ENCODE results near the gene MCM8.

Gene MCM8

GRCh38 chr20:5967469-5967868 lies 17.0 kb downstream of the MCM8 start:
- Histone ChIP-seq H3K36me3 (ENCODE audit: insufficient read depth, low read length) (peaks cover 12% of the 10 kb centered on the region), H3K9me3 (replicated peaks; ENCODE audit: low read length) (no peaks in the 10 kb centered on the region), H3K4me3 (ENCODE audit: low read length) (peak overlapping the region; percentile 45), H3K4me2 (ENCODE audit: low read length) (peak overlapping the region; percentile 43), H3K27me3 (ENCODE audit: control insufficient read depth, insufficient read depth, low read length) (no peaks in the 10 kb centered on the region), H3K4me1 (ENCODE audit: control insufficient read depth, insufficient read depth, low read length) (peaks cover 22% of the 10 kb centered on the region), H3K9ac (ENCODE audit: low read depth, low read length) (peak overlapping the region; percentile 36)

DNA sequence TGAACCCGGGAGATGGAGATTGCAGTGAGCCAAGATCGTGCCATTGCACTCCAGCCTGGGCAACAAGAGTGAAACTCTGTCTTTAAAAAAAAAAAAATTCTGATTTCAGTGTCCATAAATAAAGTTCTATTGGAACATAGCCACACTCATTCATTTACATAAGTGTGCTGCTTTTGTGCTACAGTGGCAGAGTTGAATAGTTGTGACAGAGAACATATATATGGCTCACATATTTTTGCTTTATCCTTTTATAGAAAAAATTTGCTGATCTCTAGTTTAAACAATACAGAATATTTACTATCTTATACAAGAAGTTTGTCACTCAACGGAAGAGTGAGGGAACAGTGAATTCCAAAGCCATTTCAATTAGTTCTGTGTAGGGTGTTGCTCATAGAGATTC lies 18.0 kb downstream of the MCM8 start:
- Histone ChIP-seq H3K9ac (ENCODE audit: low read depth, low read length) (no peak overlapping the region), H3K4me3 (ENCODE audit: low read length) (no peak overlapping the region), H3K4me1 (ENCODE audit: control insufficient read depth, insufficient read depth, low read length) (peaks cover 30% of the 10 kb centered on the region), H3K4me2 (ENCODE audit: low read length) (no peak overlapping the region), H3K36me3 (ENCODE audit: insufficient read depth, low read length) (peaks cover 8% of the 10 kb centered on the region), H3K27me3 (ENCODE audit: control insufficient read depth, insufficient read depth, low read length) (no peaks in the 10 kb centered on the region), H3K9me3 (replicated peaks; ENCODE audit: low read length) (no peaks in the 10 kb centered on the region)

DNA sequence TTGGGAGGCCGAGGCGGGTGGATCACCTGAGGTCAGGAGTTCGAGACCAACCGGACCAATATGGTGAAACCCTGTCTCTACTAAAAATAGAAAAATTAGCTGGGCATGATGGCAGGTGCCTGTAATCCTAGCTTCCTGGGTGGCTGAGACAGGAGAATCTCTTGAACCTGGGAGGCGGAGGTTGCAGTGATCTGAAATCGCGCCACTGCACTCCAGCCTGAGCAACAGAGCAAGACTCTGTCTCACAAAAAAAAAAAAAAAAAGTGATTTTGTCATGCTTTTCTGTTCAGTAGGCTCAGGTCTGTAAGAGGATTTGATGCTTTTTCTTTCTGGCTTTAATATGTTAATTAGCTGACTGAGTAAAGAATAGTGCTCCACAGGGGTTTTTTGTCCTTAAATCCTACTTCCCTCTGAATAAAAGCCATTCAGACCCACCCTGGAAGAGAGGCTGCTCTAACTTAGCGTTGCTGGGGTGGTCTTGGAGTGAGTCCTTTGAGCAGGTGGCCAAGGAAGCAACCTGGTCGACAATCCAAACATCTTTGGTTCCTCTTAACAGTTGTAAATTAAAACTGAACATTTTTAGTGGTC lies 19.0 kb downstream of the MCM8 start:
- no peak overlapping the region for H3K4me2 ChIP-seq (ENCODE audit: low read length)
- no peak overlapping the region for H3K9ac ChIP-seq (ENCODE audit: low read depth, low read length)
- H3K9me3 ChIP-seq (replicated peaks; ENCODE audit: low read length), result no peaks in the 10 kb centered on the region
- peaks cover 3% of the 10 kb centered on the region for H3K36me3 ChIP-seq (ENCODE audit: insufficient read depth, low read length)
- H3K4me3 ChIP-seq (ENCODE audit: low read length), result no peak overlapping the region
- H3K27me3 ChIP-seq (ENCODE audit: control insufficient read depth, insufficient read depth, low read length), result no peaks in the 10 kb centered on the region
- peaks cover 40% of the 10 kb centered on the region for H3K4me1 ChIP-seq (ENCODE audit: control insufficient read depth, insufficient read depth, low read length)

- H3K9ac ChIP-seq (ENCODE audit: low read depth, low read length), result no peak overlapping the region
- peaks cover 3% of the 10 kb centered on the region for H3K36me3 ChIP-seq (ENCODE audit: insufficient read depth, low read length)
- H3K4me1 ChIP-seq (ENCODE audit: control insufficient read depth, insufficient read depth, low read length), result peaks cover 44% of the 10 kb centered on the region
- H3K9me3 ChIP-seq (replicated peaks; ENCODE audit: low read length), result no peaks in the 10 kb centered on the region
- H3K4me2 ChIP-seq (ENCODE audit: low read length), result no peak overlapping the region
- H3K4me3 ChIP-seq (ENCODE audit: low read length), result no peak overlapping the region
- no peaks in the 10 kb centered on the region for H3K27me3 ChIP-seq (ENCODE audit: control insufficient read depth, insufficient read depth, low read length)
Observed at GRCh38 chr20:5969940-5970339, 19.5 kb downstream of the MCM8 start.

- no peaks in the 10 kb centered on the region for H3K27me3 ChIP-seq (ENCODE audit: control insufficient read depth, insufficient read depth, low read length)
- no peaks in the 10 kb centered on the region for H3K9me3 ChIP-seq (replicated peaks; ENCODE audit: low read length)
- peaks cover 3% of the 10 kb centered on the region for H3K36me3 ChIP-seq (ENCODE audit: insufficient read depth, low read length)
- peaks cover 45% of the 10 kb centered on the region for H3K4me1 ChIP-seq (ENCODE audit: control insufficient read depth, insufficient read depth, low read length)
- no peak overlapping the region for H3K9ac ChIP-seq (ENCODE audit: low read depth, low read length)
- H3K4me3 ChIP-seq (ENCODE audit: low read length), result no peak overlapping the region
- H3K4me2 ChIP-seq (ENCODE audit: low read length), result no peak overlapping the region
Observed at GRCh38 chr20:5970381-5970780, 19.9 kb downstream of the MCM8 start.

DNA sequence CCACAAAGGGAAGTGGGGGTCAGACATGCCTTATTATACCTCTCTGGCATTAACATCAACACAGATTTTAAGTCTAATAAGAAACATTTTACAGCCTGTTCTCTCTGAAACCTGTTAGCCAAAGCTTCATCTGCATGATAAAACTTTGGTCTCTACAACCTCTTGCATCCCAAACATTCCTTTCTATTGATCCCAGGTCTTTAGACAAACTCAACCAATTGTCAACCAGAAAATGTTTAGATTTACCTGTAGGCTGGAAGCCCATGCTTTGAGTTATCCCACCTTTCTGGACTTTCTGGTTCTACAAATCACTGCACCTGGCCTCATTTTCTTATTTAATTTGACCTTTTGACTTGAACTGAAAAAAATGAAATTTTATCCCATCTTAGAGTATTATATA lies 20.8 kb downstream of the MCM8 start:
- Histone ChIP-seq H3K36me3 (ENCODE audit: insufficient read depth, low read length) (peaks cover 3% of the 10 kb centered on the region), H3K9me3 (replicated peaks; ENCODE audit: low read length) (no peaks in the 10 kb centered on the region), H3K9ac (ENCODE audit: low read depth, low read length) (no peak overlapping the region), H3K27me3 (ENCODE audit: control insufficient read depth, insufficient read depth, low read length) (no peaks in the 10 kb centered on the region), H3K4me3 (ENCODE audit: low read length) (no peak overlapping the region), H3K4me1 (ENCODE audit: control insufficient read depth, insufficient read depth, low read length) (peaks cover 41% of the 10 kb centered on the region), H3K4me2 (ENCODE audit: low read length) (no peak overlapping the region)

DNA sequence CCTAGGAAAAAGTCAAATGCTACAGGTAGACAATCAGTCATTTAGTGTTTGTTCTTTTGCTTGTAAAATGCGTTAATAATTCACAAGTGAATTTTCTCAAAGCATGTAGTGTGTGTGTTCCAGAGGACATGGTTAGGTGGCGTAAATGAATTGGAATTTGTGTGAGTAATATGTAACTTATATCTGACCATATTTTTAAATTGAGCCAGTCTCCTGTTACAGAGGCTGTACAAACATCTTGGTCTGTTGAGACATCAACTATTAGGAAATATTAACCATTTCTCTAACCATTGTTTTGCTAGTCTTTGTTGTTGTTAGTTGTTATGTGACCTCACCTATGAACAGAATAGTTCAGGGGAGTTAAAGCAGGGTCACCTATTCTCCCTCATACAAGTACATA lies 22.7 kb downstream of the MCM8 start:
- H3K9me3 ChIP-seq (replicated peaks; ENCODE audit: low read length), result no peaks in the 10 kb centered on the region
- no peaks in the 10 kb centered on the region for H3K27me3 ChIP-seq (ENCODE audit: control insufficient read depth, insufficient read depth, low read length)
- H3K4me3 ChIP-seq (ENCODE audit: low read length), result no peak overlapping the region
- H3K4me2 ChIP-seq (ENCODE audit: low read length), result peak overlapping the region; percentile 41
- peak overlapping the region; percentile 52 for H3K9ac ChIP-seq (ENCODE audit: low read depth, low read length)
- no peaks in the 10 kb centered on the region for H3K36me3 ChIP-seq (ENCODE audit: insufficient read depth, low read length)
- peaks cover 24% of the 10 kb centered on the region for H3K4me1 ChIP-seq (ENCODE audit: control insufficient read depth, insufficient read depth, low read length)

DNA sequence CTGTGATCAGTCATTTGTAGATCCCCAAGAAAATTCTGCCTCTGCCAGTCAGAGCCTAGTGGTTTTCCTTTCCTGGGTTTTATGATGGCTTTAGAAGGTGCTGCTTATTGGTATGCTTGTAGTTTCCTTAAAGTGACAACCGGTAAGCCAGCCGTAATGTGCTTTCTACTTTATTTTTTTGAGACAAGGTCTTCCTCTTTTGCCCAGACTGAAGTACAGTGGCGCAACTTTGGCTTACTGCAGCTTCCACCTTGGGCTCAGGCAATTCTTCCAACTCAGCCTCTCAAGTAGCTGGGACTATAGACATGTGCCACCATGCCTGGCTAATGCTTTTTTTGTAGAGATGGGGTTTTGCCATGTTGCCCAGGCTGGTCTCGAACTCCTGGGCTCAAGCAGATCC lies 23.5 kb downstream of the MCM8 start:
- H3K4me2 ChIP-seq (ENCODE audit: low read length), result no peak overlapping the region
- peak overlapping the region; percentile 35 for H3K9ac ChIP-seq (ENCODE audit: low read depth, low read length)
- no peaks in the 10 kb centered on the region for H3K27me3 ChIP-seq (ENCODE audit: control insufficient read depth, insufficient read depth, low read length)
- no peaks in the 10 kb centered on the region for H3K9me3 ChIP-seq (replicated peaks; ENCODE audit: low read length)
- H3K36me3 ChIP-seq (ENCODE audit: insufficient read depth, low read length), result no peaks in the 10 kb centered on the region
- H3K4me3 ChIP-seq (ENCODE audit: low read length), result no peak overlapping the region
- H3K4me1 ChIP-seq (ENCODE audit: control insufficient read depth, insufficient read depth, low read length), result peaks cover 24% of the 10 kb centered on the region

DNA sequence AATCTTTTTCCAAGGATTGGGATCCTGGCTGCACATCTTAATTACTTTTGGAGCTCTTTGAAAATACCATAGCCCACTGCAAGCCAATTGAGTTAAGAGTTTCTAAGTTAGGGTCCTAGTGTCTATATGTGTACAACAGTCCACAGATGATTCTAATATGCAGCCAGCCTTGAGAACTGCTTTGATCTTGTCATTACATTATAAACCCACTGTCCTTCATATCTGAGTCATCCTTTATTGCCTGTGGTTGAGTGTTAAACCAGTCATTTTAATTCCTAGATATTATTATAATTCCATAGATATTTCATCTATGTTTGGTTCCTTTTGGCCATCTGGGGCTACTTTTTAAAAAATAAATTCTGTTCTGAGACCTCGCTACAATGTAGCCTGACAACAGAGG lies 24.1 kb downstream of the MCM8 start:
- H3K27me3 ChIP-seq (ENCODE audit: control insufficient read depth, insufficient read depth, low read length), result no peaks in the 10 kb centered on the region
- no peaks in the 10 kb centered on the region for H3K36me3 ChIP-seq (ENCODE audit: insufficient read depth, low read length)
- H3K4me3 ChIP-seq (ENCODE audit: low read length), result no peak overlapping the region
- H3K4me1 ChIP-seq (ENCODE audit: control insufficient read depth, insufficient read depth, low read length), result peaks cover 24% of the 10 kb centered on the region
- H3K9me3 ChIP-seq (replicated peaks; ENCODE audit: low read length), result no peaks in the 10 kb centered on the region
- H3K9ac ChIP-seq (ENCODE audit: low read depth, low read length), result no peak overlapping the region
- H3K4me2 ChIP-seq (ENCODE audit: low read length), result no peak overlapping the region

DNA sequence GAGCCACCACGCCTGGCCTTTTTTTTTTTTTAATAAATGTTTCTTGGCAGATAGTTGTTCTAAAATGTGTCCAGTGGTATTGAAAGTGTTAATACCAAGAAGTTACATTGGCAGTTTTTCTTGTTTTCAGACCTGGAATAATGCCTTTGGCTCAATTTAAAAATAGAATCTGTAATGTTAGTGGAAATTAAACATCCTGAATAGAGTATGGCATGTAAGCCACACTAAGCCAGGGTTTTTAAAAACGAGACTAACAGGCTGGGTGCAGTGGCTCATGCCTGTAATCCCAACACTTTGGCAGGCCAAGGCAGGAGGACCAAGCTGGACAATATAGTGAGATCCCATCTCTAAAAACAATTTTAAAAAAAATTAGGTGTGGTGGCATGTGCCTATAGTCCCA lies 25.3 kb downstream of the MCM8 start:
- Histone ChIP-seq H3K4me3 (ENCODE audit: low read length) (no peak overlapping the region), H3K36me3 (ENCODE audit: insufficient read depth, low read length) (no peaks in the 10 kb centered on the region), H3K9me3 (replicated peaks; ENCODE audit: low read length) (no peaks in the 10 kb centered on the region), H3K27me3 (ENCODE audit: control insufficient read depth, insufficient read depth, low read length) (no peaks in the 10 kb centered on the region), H3K4me1 (ENCODE audit: control insufficient read depth, insufficient read depth, low read length) (peaks cover 24% of the 10 kb centered on the region), H3K4me2 (ENCODE audit: low read length) (no peak overlapping the region), H3K9ac (ENCODE audit: low read depth, low read length) (no peak overlapping the region)

DNA sequence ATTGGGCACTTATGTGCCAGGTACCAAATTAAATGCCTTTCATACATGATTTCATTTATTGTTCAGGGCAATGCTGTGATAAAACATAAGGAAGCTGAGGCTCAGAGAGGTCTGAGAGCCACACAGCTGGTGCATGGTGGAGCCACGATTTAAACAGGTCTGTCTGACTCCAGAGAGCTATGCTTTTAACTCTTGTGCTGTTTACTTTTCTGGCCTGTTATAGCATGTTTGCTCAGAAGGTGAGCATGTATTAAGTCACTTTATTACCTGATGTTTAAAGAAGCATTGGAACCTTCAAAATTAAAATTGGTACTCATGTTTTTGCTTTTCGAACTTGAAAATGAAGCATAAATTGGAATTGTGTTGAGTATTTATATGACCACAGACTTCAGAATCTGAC lies 26.8 kb downstream of the MCM8 start:
- no peak overlapping the region for H3K4me2 ChIP-seq (ENCODE audit: low read length)
- H3K9me3 ChIP-seq (replicated peaks; ENCODE audit: low read length), result no peaks in the 10 kb centered on the region
- no peaks in the 10 kb centered on the region for H3K27me3 ChIP-seq (ENCODE audit: control insufficient read depth, insufficient read depth, low read length)
- H3K4me1 ChIP-seq (ENCODE audit: control insufficient read depth, insufficient read depth, low read length), result peaks cover 24% of the 10 kb centered on the region
- H3K4me3 ChIP-seq (ENCODE audit: low read length), result no peak overlapping the region
- no peak overlapping the region for H3K9ac ChIP-seq (ENCODE audit: low read depth, low read length)
- no peaks in the 10 kb centered on the region for H3K36me3 ChIP-seq (ENCODE audit: insufficient read depth, low read length)

GRCh38 chr20:5977975-5978374 lies 27.5 kb downstream of the MCM8 start:
- Histone ChIP-seq H3K9me3 (replicated peaks; ENCODE audit: low read length) (no peaks in the 10 kb centered on the region), H3K9ac (ENCODE audit: low read depth, low read length) (no peak overlapping the region), H3K36me3 (ENCODE audit: insufficient read depth, low read length) (no peaks in the 10 kb centered on the region), H3K4me2 (ENCODE audit: low read length) (no peak overlapping the region), H3K4me1 (ENCODE audit: control insufficient read depth, insufficient read depth, low read length) (peaks cover 17% of the 10 kb centered on the region), H3K4me3 (ENCODE audit: low read length) (no peak overlapping the region), H3K27me3 (ENCODE audit: control insufficient read depth, insufficient read depth, low read length) (no peaks in the 10 kb centered on the region)
